ENCODE measurements around the gene PRICKLE2. TPM values are rescaled to one million over a fixed set of nuclear protein-coding genes. Genes with fewer than 3 reads are reported as not detected.

The PRICKLE2 gene
- total RNA-seq, 1 experiment from 2014 or later = 5.6 TPM

- CTCF ChIA-PET = no interaction called here
- H3K27ac Mint-ChIP-seq = no peak overlapping the region
Measured at GRCh38 chr3:64150623-64151207, 74.6 kb downstream of the PRICKLE2 start.

More at GRCh38 chr3:64150623-64151207, 74.6 kb downstream of the PRICKLE2 start:
- H3K27me3 Mint-ChIP-seq (ENCODE audit: low read depth) = no peaks in the 10 kb centered on the region
- peaks cover 3% of the 10 kb centered on the region for H3K9me3 Mint-ChIP-seq
- H3K4me3 Mint-ChIP-seq = no peak overlapping the region
- ATAC-seq (no peak), DNase-seq (ENCODE audit: low spot score) (no peak)
- H3K36me3 Mint-ChIP-seq = peaks cover 7% of the 10 kb centered on the region
- POLR2A ChIA-PET = no interaction called here
- peaks cover 9% of the 10 kb centered on the region for H3K4me1 Mint-ChIP-seq
- TF ChIP-seq ZNF416 (CRISPR knock-in tag; IDR thresholded peaks at IDR 0.05) (no peak), ATF2 (CRISPR knock-in tag; IDR thresholded peaks at IDR 0.05; ENCODE audit: borderline replicate concordance, low read depth) (no peak), ZNF425 (CRISPR knock-in tag; conservative IDR thresholded peaks at IDR 0.05) (no peak), MXD4 (CRISPR knock-in tag; IDR thresholded peaks at IDR 0.05; ENCODE audit: borderline replicate concordance) (no peak), SP1 (CRISPR knock-in tag; conservative IDR thresholded peaks at IDR 0.05) (no peak), NFE2L1 (CRISPR knock-in tag; IDR thresholded peaks at IDR 0.05) (no peak), TCF7 (CRISPR knock-in tag; IDR thresholded peaks at IDR 0.05; ENCODE audit: low read depth) (no peak), ESRRA (CRISPR knock-in tag; IDR thresholded peaks at IDR 0.05; ENCODE audit: borderline replicate concordance) (no peak), ZBTB43 (CRISPR knock-in tag; IDR thresholded peaks at IDR 0.05) (no peak), CDX4 (CRISPR knock-in tag; IDR thresholded peaks at IDR 0.05; ENCODE audit: borderline replicate concordance) (no peak), NFYB (CRISPR knock-in tag; conservative IDR thresholded peaks at IDR 0.05; ENCODE audit: low read depth) (no peak), SMAD3 (CRISPR knock-in tag; IDR thresholded peaks at IDR 0.05; ENCODE audit: borderline replicate concordance) (no peak), CREB1 (CRISPR knock-in tag; IDR thresholded peaks at IDR 0.05) (no peak), IRF2 (CRISPR knock-in tag; IDR thresholded peaks at IDR 0.05; ENCODE audit: borderline replicate concordance, low read depth) (no peak), JUN (CRISPR knock-in tag; IDR thresholded peaks at IDR 0.05) (no peak), IRF1 (CRISPR knock-in tag; IDR thresholded peaks at IDR 0.05) (no peak), ATF1 (CRISPR knock-in tag; IDR thresholded peaks at IDR 0.05) (no peak), ERG (CRISPR knock-in tag; IDR thresholded peaks at IDR 0.05) (no peak), GRHL2 (CRISPR knock-in tag; IDR thresholded peaks at IDR 0.05; ENCODE audit: insufficient replicate concordance, severe bottlenecking) (no peak), NFATC4 (CRISPR knock-in tag; IDR thresholded peaks at IDR 0.05) (no peak)
